Subcutaneous abdominal adipose tissue (tissue), 5 donors: ENCODE data around the gene ANKRD33B.

Experiments used
- H3K27ac ChIP-seq: one replicate; pipeline ENCODE4 v1.7.0; 2013; ENCODE audit warnings: low read depth, mild to moderate bottlenecking, inconsistent platforms, low read length, moderate library complexity
- H3K27me3 ChIP-seq, 5 donors: one replicate each; pipeline ENCODE4 v1.7.0; 2013; ENCODE audit warnings: low read length in 5 of 5, inconsistent platforms in 1 of 5; ENCODE audit not compliant: control insufficient read depth in 5 of 5, insufficient read depth in 4 of 5
- H3K36me3 ChIP-seq, 5 donors: one replicate each; pipeline ENCODE4 v1.7.0; 2013; ENCODE audit warnings: low read length in 5 of 5; ENCODE audit not compliant: control insufficient read depth in 5 of 5, insufficient read depth in 5 of 5
- H3K4me1 ChIP-seq, 5 donors: one replicate each; pipeline ENCODE4 v1.7.0; 2013; ENCODE audit warnings: low read length in 5 of 5, mild to moderate bottlenecking in 3 of 5, moderate library complexity in 1 of 5; ENCODE audit not compliant: control insufficient read depth in 5 of 5, insufficient read depth in 5 of 5
- H3K4me3 ChIP-seq, 5 donors: one replicate each; pipeline ENCODE4 v1.7.0; 2013; ENCODE audit warnings: low read length in 5 of 5, low read depth in 1 of 5
- H3K9ac ChIP-seq, 5 donors: one replicate each; pipeline ENCODE4 v1.7.0; 2013; ENCODE audit warnings: low read length in 5 of 5, mild to moderate bottlenecking in 4 of 5, moderate library complexity in 3 of 5
- H3K9me3 ChIP-seq, 5 donors: one replicate each; pipeline ENCODE4 v1.7.0; 2013; ENCODE audit warnings: low read length in 5 of 5; ENCODE audit not compliant: control insufficient read depth in 5 of 5
- donor health status: healthy.
- donor health status: healthy.
- donor health status: healthy.
- donor health status: healthy.
- donor health status: healthy.

Gene ANKRD33B

GRCh38 chr5:10695759-10696543, 132.1 kb downstream of the ANKRD33B start:
- no peak overlapping the region for H3K27ac ChIP-seq

GRCh38 chr5:10699281-10699874, 135.5 kb downstream of the ANKRD33B start:
- Histone ChIP-seq H3K4me1 (peaks cover 0 to 8% (median 0%) of the 10 kb centered on the region in 5 donors), H3K27ac (no peak overlapping the region), H3K4me3 (no peak overlapping the region), H3K27me3 (no peaks in the 10 kb centered on the region), H3K9ac (no peak overlapping the region), H3K9me3 (no peaks in the 10 kb centered on the region), H3K36me3 (no peaks in the 10 kb centered on the region)

More at GRCh38 chr5:10695759-10696543, 132.1 kb downstream of the ANKRD33B start:
- Histone ChIP-seq H3K9ac (no peak overlapping the region), H3K27me3 (no peaks in the 10 kb centered on the region), H3K4me1 (peaks cover 0 to 5% (median 0%) of the 10 kb centered on the region in 5 donors), H3K9me3 (no peaks in the 10 kb centered on the region), H3K4me3 (no peak overlapping the region), H3K36me3 (no peaks in the 10 kb centered on the region)

DNA sequence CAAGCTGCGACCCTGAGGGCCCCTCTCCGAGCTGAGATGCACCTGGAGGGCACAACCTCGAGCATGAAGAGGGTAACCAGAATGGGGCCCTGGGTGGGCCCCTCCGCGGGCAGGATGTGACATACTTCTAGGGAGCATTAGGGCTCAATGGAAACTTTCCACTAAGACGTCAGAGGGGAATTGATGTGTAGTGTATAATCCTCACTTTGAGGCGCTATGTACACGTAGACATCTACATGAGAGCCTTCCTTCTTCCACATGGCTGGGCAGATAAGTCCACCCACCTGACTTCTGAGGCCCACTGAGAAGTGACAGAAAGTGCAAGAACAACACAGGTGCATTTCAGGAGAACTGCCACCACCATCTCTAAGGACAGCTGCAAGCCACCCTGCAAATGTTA, 136.1 kb downstream of the ANKRD33B start:
- Histone ChIP-seq H3K27ac (no peak overlapping the region), H3K9ac (no peak overlapping the region), H3K4me3 (no peak overlapping the region), H3K4me1 (peaks cover 0 to 15% (median 5%) of the 10 kb centered on the region in 5 donors), H3K27me3 (no peaks in the 10 kb centered on the region), H3K36me3 (no peaks in the 10 kb centered on the region), H3K9me3 (no peaks in the 10 kb centered on the region)

- no peak overlapping the region for H3K9ac ChIP-seq
- no peaks in the 10 kb centered on the region for H3K9me3 ChIP-seq
- H3K4me1 ChIP-seq: peaks cover 0 to 15% (median 5%) of the 10 kb centered on the region in 5 donors
- no peaks in the 10 kb centered on the region for H3K27me3 ChIP-seq
- H3K27ac ChIP-seq: no peak overlapping the region
- H3K4me3 ChIP-seq: no peak overlapping the region
- no peaks in the 10 kb centered on the region for H3K36me3 ChIP-seq
Observed at GRCh38 chr5:10700516-10700915, 136.6 kb downstream of the ANKRD33B start.

- no peak overlapping the region for H3K4me3 ChIP-seq
- no peak overlapping the region for H3K27ac ChIP-seq
- H3K36me3 ChIP-seq: no peaks in the 10 kb centered on the region
- no peaks in the 10 kb centered on the region for H3K27me3 ChIP-seq
- no peak overlapping the region for H3K9ac ChIP-seq
- peaks cover 0 to 16% (median 5%) of the 10 kb centered on the region in 5 donors for H3K4me1 ChIP-seq
- H3K9me3 ChIP-seq: no peaks in the 10 kb centered on the region
Observed at GRCh38 chr5:10701567-10702039, 137.7 kb downstream of the ANKRD33B start.

GRCh38 chr5:10702040-10702629, 138.3 kb downstream of the ANKRD33B start:
- no peaks in the 10 kb centered on the region for H3K27me3 ChIP-seq
- peaks cover 0 to 16% (median 5%) of the 10 kb centered on the region in 5 donors for H3K4me1 ChIP-seq

GRCh38 chr5:10702911-10703491, 139.1 kb downstream of the ANKRD33B start:
- H3K27ac ChIP-seq: no peak overlapping the region
- H3K27me3 ChIP-seq: no peaks in the 10 kb centered on the region
- no peaks in the 10 kb centered on the region for H3K9me3 ChIP-seq
- peaks cover 0 to 16% (median 5%) of the 10 kb centered on the region in 5 donors for H3K4me1 ChIP-seq
- H3K4me3 ChIP-seq: no peak overlapping the region
- peaks cover 0 to 4% (median 0%) of the 10 kb centered on the region in 5 donors for H3K36me3 ChIP-seq
- no peak overlapping the region for H3K9ac ChIP-seq

More at GRCh38 chr5:10702040-10702629, 138.3 kb downstream of the ANKRD33B start:
- H3K9me3 ChIP-seq: no peaks in the 10 kb centered on the region
- no peak overlapping the region for H3K27ac ChIP-seq
- H3K36me3 ChIP-seq: no peaks in the 10 kb centered on the region
- H3K9ac ChIP-seq: no peak overlapping the region
- H3K4me3 ChIP-seq: no peak overlapping the region

DNA sequence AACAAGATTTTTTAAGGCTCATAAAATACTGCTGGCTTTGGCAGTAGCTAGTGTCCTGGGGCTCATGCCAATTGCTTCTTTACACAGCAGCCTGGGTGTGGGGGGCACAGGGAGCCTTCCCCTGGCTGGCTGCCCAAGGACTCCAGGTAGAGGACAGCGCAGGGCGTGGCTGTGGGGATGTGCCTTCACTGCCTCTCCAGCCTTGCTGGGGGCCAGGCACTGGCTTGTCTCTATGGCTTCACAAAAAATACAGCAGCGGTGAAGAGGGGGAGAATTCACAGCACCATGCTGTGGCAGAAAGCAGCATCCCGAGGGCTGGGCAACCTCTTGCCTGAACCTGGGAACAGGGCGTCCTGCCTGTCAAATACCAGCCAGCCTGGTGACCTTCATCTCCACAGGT, 139.8 kb downstream of the ANKRD33B start:
- Histone ChIP-seq H3K4me1 (peaks cover 0 to 16% (median 5%) of the 10 kb centered on the region in 5 donors), H3K27me3 (no peaks in the 10 kb centered on the region), H3K9me3 (no peaks in the 10 kb centered on the region), H3K27ac (no peak overlapping the region), H3K9ac (no peak overlapping the region), H3K4me3 (no peak overlapping the region), H3K36me3 (peaks cover 0 to 4% (median 0%) of the 10 kb centered on the region in 5 donors)

DNA sequence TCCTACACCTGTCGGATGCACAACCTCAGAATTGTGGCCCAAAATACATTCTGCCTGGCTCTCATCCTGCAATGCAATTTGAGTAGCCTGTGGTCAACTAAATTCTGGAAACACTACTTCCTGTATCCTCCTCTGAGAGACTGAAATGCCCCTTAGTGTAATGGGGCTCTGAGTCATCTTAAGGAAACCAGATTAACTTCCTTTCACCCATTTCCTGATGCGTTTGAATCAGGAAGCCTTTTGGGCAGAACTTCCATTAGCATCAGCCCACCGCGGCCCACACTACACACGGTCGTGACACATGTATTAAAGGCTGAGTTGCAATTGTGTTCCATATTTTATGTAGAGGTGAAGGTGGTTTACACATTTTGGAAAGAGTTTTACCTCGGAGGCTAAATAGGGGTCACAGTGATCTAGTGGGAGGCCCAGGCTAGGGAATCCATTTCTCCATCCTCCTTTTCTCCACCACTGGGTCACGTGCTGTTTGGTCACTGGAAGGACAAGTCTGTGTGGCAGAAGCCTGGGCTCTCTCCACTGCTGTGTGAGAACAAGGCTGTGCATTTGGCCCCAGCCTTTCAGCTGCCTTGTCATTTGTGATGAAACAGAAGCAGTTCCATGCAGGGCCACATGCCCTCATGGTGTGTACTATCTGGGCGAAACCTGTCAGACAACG, 141.2 kb downstream of the ANKRD33B start:
- Histone ChIP-seq H3K36me3 (peaks cover 0 to 11% (median 3%) of the 10 kb centered on the region in 5 donors), H3K4me1 (peaks cover 0 to 16% (median 5%) of the 10 kb centered on the region in 5 donors), H3K9ac (no peak overlapping the region), H3K27ac (no peak overlapping the region), H3K4me3 (no peak overlapping the region), H3K27me3 (no peaks in the 10 kb centered on the region), H3K9me3 (no peaks in the 10 kb centered on the region)
